ENCODE measurements around the gene TTC22.
A peak's percentile ranks its signal among the peaks of the same experiment; 100 is the strongest.

GRCh38 chr1:54764133-54764921 is 36.8 kb downstream of the TTC22 start, which contains the start of gene PARS2:
- TF ChIP-seq CTCF (IDR thresholded peaks at IDR 0.05) (no peak), EP300 (IDR thresholded peaks at IDR 0.05) (no peak), POLR2A (IDR thresholded peaks at IDR 0.05; ENCODE audit: low read length) (peak; percentile 84), RAD21 (conservative IDR thresholded peaks at IDR 0.05 in 1 of 2, IDR thresholded peaks at IDR 0.05 in 1 of 2) (no peak), USF2 (IDR thresholded peaks at IDR 0.05) (no peak), ZC3H11A (IDR thresholded peaks at IDR 0.05) (no peak), CBX2 (IDR thresholded peaks at IDR 0.05; ENCODE audit: borderline replicate concordance, low read depth) (no peak), MYC (IDR thresholded peaks at IDR 0.05; ENCODE audit: borderline replicate concordance, low read length) (0 out of 2 replicates have a peak, but pooled peaks have one; percentile 28), MAZ (IDR thresholded peaks at IDR 0.05; ENCODE audit: borderline replicate concordance, low read depth, low read length) (no peak)
- TF ChIP-seq, protein P1, sequence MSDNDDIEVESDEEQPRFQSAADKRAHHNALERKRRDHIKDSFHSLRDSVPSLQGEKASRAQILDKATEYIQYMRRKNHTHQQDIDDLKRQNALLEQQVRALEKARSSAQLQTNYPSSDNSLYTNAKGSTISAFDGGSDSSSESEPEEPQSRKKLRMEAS (IDR thresholded peaks at IDR 0.05) = peak; percentile 72

Measured in A549 (cell line).